GM12874 (cell line): Measurements from ENCODE around the gene CLDN9.

Source experiments
- CTCF ChIP-seq: IDR thresholded peaks from 2 replicates; pipeline ENCODE4 v1.5.1; 2011; ENCODE audit warnings: low read depth, mild to moderate bottlenecking, control low read depth, low read length, moderate library complexity; ENCODE audit not compliant: insufficient read depth

CLDN9 gene

GRCh38 chr16:3012828-3013420, at the start of gene CLDN9:
Gene CLDN9, plus strand, starts transcription at chr16:3012923. Its CDS starts 440 bp downstream, at chr16:3013363.
- TF ChIP-seq CTCF, result no peak

- TF ChIP-seq CTCF, result no peak
Measured at GRCh38 chr16:2963074-2963722, 49.5 kb upstream of the CLDN9 start.

GRCh38 chr16:2963723-2964474, 48.8 kb upstream of the CLDN9 start, which contains the start of gene KREMEN2:
Gene KREMEN2, plus strand, starts transcription at chr16:2964275. Its CDS starts 246 bp downstream, at chr16:2964521.
- peak; percentile 22; the same call in 1 of the 2 replicates for TF ChIP-seq CTCF

GRCh38 chr16:2964475-2965336, 48.0 kb upstream of the CLDN9 start:
- TF ChIP-seq CTCF, result no peak

- TF ChIP-seq CTCF, result no peak
Measured at GRCh38 chr16:2966043-2966807, 46.5 kb upstream of the CLDN9 start.

- TF ChIP-seq CTCF, result no peak
Measured at GRCh38 chr16:2966808-2967191, 45.9 kb upstream of the CLDN9 start.
